ENCODE measurements around the gene PCNA. TPM values are rescaled to one million over a fixed set of nuclear protein-coding genes. Genes with fewer than 3 reads are reported as not detected.
"Not testable (repeated sequence)": the region's sequence is repeated elsewhere in the genome, so short reads cannot be mapped to it uniquely, and the experiment has no call there.

Gene PCNA
- total RNA-seq, 2 experiments from 2014 or later, result 554 to 560 TPM

DNA sequence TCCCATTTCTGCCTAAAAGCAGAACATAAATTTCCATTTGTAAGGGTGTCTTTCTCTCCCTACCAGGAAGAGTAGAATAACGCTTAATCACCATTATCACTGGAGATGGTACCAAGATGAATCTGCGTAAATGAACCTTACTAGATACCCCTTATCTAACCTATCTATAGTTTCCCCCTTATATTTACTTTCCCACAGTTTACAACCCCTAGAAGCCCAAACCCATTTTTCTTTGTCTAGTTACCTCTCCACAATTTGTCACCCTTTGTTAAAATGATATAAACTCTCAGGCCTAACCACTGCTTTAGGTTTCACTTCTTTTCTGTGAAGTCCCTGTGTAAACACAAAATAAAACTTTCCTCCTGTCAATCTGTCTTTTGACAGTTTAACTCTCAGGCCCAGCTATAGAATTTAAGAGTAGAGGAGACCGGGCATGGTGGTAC lies 45.5 kb downstream of the PCNA start:
- Mint-ChIP-seq H3K36me3 (no peaks in the 10 kb centered on the region), H3K9me3 (no peaks in the 10 kb centered on the region), H3K27me3 (no peaks in the 10 kb centered on the region), H3K4me1 (ENCODE audit: low read depth) (peaks cover 20% of the 10 kb centered on the region), H3K4me3 (no peak overlapping the region), H3K27ac (no peak overlapping the region)
- ChIA-PET POLR2A (no interaction called here), CTCF (interaction anchor here (1.5 kb wide), 1 partner anchor 17 kb away, joined by 4 read pairs; no protein-coding TSS in a partner anchor)
- DNase-seq, result no peak
- intact Hi-C loops (cut with micrococcal nuclease), result no loop called here

DNA sequence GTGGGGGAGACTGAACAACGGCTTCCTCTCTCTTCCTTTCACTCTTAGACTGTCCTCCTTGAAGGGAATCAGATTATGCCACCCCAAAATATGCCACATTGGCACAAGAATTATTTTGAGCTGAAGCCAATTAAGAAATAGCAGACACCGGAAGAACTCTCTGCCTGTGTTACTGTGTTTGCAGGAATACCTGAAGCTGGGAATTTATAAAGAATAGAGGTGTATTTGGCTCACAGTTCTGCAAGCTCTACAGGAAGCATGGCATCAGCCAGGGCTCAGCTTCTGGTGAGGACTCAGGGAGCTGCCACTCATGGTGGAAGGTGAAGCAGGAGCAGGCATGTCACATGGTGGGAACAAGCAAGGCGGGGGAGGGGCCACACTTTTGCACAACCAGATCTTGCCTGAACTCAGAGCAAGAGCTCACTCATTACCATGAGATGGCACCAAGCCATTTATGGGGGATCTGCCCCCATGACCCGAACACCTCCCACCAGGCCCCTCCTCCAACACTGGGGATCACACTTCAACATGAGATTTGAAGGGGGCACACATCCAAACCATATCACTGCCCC lies 46.0 kb downstream of the PCNA start:
- peak; percentile 14 for DNase-seq
- POLR2A ChIA-PET, result no interaction called here
- Mint-ChIP-seq H3K27me3 (no peaks in the 10 kb centered on the region), H3K4me1 (ENCODE audit: low read depth) (peaks cover 15% of the 10 kb centered on the region), H3K9me3 (no peaks in the 10 kb centered on the region), H3K36me3 (no peaks in the 10 kb centered on the region), H3K4me3 (no peak overlapping the region), H3K27ac (no peak overlapping the region)
- intact Hi-C loops (cut with micrococcal nuclease), result no loop called here
- CTCF ChIA-PET, result interaction anchor here (0.8 to 1.5 kb wide), 2 partner anchors 17 to 27 kb away, joined by 3 to 4 read pairs; no protein-coding TSS in a partner anchor

DNA sequence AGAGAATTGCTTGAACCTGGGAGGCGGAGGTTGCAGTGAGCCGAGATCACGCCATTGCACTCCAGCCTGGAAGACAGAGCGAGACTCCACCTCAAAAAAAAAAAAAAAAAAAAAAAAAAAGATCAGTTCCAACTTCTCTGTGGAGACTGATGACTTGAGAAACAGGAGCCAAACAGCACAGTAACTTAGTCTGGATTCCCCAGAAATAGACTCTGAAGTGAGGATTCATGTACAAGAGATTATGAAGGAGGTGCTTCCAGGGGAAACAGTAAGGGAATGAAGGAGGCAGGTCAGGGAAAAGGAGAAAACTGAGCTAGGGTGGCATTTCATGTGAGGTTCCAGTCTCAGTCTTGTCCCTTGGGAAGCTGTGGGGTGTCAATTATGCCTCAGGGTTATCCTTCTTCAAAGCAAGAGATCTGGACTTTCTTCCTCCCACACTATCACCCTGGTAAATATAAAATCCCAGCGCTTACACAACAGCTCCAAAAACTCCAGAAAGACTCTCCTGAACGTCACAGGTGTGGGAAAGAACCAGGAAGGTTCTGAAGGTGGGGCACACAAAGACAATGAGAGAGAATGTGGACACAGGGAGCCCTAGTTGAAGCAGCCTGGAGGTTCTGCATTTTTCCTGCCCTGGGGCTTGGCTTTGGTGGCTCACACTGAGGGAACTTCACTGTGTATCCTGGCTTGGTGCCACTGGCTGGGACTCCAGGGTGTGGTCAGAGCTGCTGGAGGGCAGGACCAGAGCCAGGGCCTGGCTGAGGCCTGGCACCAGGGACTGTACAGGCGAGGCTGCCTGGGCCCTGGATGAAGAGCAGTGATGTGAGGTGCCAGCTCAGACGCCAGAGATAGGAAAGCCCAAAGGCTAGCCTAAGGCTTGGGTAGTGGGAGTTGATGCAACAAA lies 46.8 kb downstream of the PCNA start:
- no peak for DNase-seq
- H3K4me1 Mint-ChIP-seq (ENCODE audit: low read depth), result peaks cover 7% of the 10 kb centered on the region
- H3K27me3 Mint-ChIP-seq, result no peaks in the 10 kb centered on the region
- H3K9me3 Mint-ChIP-seq, result no peaks in the 10 kb centered on the region
- H3K27ac Mint-ChIP-seq, result no peak overlapping the region
- ChIA-PET POLR2A (interaction anchor here (0.7 kb wide), 1 partner anchor 297 kb away, joined by 3 read pairs; no protein-coding TSS in a partner anchor), CTCF (interaction anchor here (0.8 to 1.5 kb wide), 2 partner anchors 16 to 28 kb away, joined by 3 to 4 read pairs; no protein-coding TSS in a partner anchor)
- intact Hi-C loops (cut with micrococcal nuclease), result no loop called here
- no peak overlapping the region for H3K4me3 Mint-ChIP-seq
- no peaks in the 10 kb centered on the region for H3K36me3 Mint-ChIP-seq

DNA sequence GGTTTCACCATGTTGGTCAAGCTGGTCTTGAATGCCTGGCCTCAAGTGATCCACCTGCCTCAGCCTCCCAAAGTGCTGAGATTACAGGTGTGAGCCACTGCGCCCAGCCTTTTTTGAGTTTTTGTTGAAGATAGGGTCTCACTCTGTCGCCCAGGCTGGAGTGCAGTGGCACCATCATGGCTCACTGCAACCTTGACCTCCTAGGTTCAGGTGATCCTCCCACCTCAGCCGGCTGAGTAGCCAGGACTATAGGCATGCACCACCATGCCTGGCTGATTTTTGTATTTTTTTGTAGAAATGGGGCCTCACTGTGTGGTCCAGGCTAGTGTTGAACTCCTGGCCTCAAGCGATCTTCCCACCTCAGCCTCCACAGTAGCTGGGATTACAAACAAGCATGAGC lies 47.8 kb downstream of the PCNA start:
- H3K27ac Mint-ChIP-seq; H3K36me3 Mint-ChIP-seq; POLR2A ChIA-PET; intact Hi-C loops (cut with micrococcal nuclease); DNase-seq; H3K9me3 Mint-ChIP-seq; H3K27me3 Mint-ChIP-seq; H3K4me1 Mint-ChIP-seq (ENCODE audit: low read depth); H3K4me3 Mint-ChIP-seq: not testable (repeated sequence)
- CTCF ChIA-PET, result interaction anchor here (1.6 kb wide), 1 partner anchor 16 kb away, joined by 4 read pairs; no protein-coding TSS in a partner anchor

DNA sequence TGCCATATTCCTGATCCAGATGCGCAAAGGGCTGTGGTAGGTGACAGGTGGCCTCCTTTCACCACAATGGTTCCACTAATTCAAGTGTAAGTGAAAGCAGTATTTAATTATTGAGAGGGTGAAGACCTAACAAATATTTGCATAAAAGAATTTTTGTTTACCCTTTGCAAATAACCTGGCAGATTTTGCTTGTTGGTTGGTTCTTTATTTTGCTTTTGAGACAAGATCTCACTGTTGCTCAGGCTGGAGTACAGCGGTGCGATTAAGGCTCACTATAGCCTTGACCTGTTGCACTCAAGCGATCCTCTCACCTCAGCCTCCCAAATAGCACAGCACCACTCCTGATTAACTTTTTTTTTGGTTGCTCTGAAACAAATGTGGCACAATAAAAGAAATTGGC lies 49.2 kb downstream of the PCNA start:
- CTCF ChIA-PET, result interaction anchor here (1.4 to 1.6 kb wide), 2 partner anchors 14 to 30 kb away, joined by 3 to 4 read pairs; no protein-coding TSS in a partner anchor
- intact Hi-C loops (cut with micrococcal nuclease), result no loop called here
- POLR2A ChIA-PET, result no interaction called here
- H3K4me1 Mint-ChIP-seq (ENCODE audit: low read depth), result no peaks in the 10 kb centered on the region
- H3K4me3 Mint-ChIP-seq, result no peak overlapping the region
- H3K27ac Mint-ChIP-seq, result no peak overlapping the region
- H3K36me3 Mint-ChIP-seq, result no peaks in the 10 kb centered on the region
- no peaks in the 10 kb centered on the region for H3K27me3 Mint-ChIP-seq
- no peak for DNase-seq
- no peaks in the 10 kb centered on the region for H3K9me3 Mint-ChIP-seq

DNA sequence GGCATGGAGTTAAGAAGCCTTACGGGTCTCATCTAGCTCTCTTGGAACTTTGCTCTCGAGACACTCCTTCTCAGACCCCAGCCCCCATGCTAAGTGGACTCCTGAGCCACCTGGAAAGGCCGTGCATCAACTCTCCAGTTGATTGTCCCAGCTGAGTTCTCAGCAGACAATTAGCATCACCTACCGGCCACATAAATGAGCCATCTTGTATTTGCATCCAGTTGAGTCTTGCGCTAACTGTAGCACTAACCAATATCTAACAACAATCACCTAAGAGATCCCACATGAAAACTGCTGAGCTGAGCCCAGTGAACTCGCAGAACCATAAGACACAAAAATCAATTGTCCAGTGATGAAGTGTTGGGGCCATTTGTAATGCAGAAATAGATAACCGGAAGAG lies 49.7 kb downstream of the PCNA start:
- POLR2A ChIA-PET, result no interaction called here
- no peaks in the 10 kb centered on the region for H3K9me3 Mint-ChIP-seq
- DNase-seq, result no peak
- H3K27ac Mint-ChIP-seq, result no peak overlapping the region
- H3K4me3 Mint-ChIP-seq, result no peak overlapping the region
- CTCF ChIA-PET, result interaction anchor here (1.4 to 2.2 kb wide), 3 partner anchors 14 to 31 kb away, joined by 3 to 10 read pairs (median 4); no protein-coding TSS in a partner anchor
- no peaks in the 10 kb centered on the region for H3K36me3 Mint-ChIP-seq
- no peaks in the 10 kb centered on the region for H3K27me3 Mint-ChIP-seq
- intact Hi-C loops (cut with micrococcal nuclease), result no loop called here
- H3K4me1 Mint-ChIP-seq (ENCODE audit: low read depth), result no peaks in the 10 kb centered on the region

DNA sequence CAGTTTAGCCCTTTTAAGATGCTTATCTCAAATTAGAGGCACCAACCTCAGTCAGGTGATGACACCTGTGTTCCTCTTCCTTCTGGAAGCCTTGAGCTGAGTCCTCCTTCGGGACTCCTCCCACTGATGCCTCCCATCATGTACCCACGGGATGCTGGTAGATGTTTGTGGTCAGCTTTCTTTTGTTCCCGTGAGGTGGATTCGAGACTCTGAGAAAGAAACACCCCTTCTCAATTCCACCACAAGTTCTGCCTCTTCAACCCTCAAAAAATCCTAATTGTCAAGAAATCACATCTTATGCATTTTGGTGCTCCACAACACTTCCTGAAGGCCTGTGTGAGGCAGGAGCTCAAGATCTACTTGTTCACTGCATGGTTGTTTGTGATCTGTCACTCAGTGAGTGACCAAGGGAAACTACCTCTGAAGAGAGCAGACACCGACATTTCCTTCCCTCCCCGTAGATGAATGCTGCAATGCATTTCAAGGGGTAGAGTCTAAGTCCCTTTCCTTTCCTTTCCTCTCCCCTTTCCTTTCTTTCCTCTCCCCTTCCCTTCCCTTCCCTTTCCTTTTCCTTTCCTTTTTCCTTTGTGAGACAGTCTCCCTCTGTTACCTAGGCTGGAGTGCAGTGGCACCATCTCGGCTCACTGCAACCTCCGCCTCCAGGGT lies 50.5 kb downstream of the PCNA start:
- intact Hi-C loops (cut with micrococcal nuclease), result no loop called here
- no peak for DNase-seq
- Mint-ChIP-seq H3K27ac (no peak overlapping the region), H3K4me3 (no peak overlapping the region), H3K9me3 (no peaks in the 10 kb centered on the region), H3K4me1 (ENCODE audit: low read depth) (no peaks in the 10 kb centered on the region), H3K36me3 (no peaks in the 10 kb centered on the region), H3K27me3 (no peaks in the 10 kb centered on the region)
- ChIA-PET CTCF (interaction anchor here (2.2 kb wide), 1 partner anchor 13 kb away, joined by 10 read pairs; no protein-coding TSS in a partner anchor), POLR2A (no interaction called here)

DNA sequence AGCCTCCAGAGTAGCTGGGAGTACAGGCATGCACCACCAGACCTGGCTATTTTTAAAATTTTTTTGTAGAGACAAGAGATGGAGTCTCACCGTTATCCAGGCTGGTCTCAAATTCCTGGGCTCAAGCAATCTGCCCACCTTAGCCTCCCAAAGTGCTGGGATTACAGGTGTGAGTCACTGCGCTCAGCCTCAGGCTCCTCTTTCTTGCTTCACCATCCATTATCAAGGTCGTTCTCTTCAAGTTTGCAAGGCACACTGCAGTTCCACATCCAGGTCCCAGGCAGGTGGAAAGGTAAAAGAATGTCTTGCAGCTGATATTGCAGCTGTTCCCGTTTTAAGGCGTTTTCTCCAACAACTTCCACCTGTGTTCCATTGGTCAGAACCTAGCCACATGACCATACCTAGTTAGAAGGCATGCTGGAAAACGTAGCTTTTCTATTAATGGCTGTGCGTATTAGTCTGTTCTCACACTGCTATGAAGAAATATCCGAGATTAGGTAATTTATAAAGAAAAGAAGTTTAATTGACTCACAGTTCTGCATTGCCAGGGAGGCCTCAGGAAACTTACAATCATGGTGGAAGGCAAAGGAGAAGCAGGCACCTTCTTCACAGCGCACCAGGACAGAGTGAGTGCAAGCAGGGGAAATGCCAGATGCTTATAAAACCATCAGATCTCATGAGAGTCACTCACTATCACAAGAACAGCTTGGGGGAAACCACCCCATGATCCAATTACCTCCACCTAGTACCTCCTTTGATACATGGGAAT lies 51.7 kb downstream of the PCNA start:
- POLR2A ChIA-PET, result no interaction called here
- no peak for DNase-seq
- Mint-ChIP-seq H3K27ac (no peak overlapping the region), H3K4me3 (no peak overlapping the region), H3K4me1 (ENCODE audit: low read depth) (no peaks in the 10 kb centered on the region), H3K36me3 (no peaks in the 10 kb centered on the region), H3K9me3 (no peaks in the 10 kb centered on the region), H3K27me3 (no peaks in the 10 kb centered on the region)
- CTCF ChIA-PET, result interaction anchor here (2.2 kb wide), 1 partner anchor 12 kb away, joined by 10 read pairs; no protein-coding TSS in a partner anchor
- intact Hi-C loops (cut with micrococcal nuclease), result no loop called here

DNA sequence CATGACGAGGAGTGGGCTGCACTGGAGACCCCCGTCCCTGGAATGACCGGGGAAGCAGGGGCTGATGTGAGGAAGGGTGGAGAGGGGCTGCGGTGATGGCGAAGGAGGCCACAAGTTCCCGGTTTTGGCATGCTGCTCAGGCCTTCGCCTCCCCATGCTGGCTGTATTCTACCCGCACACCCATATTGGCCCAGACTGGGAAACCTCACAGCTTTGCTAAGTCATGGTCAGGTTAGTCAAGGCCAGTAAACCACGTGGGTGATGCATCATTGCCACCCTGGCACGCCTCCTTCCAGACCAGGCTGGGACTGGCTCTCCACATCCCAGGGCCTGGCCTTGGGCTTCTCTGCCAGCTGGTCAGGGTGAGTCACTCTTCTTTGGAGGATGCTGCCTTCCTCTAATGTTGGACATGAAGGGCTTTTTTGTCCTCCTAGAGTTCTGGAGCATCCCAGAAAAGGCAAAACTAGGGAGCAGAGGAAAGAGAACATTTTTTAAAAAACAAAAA lies 53.8 kb downstream of the PCNA start:
- ChIA-PET CTCF (interaction anchor here (1.6 kb wide), 1 partner anchor 35 kb away, joined by 6 read pairs; no protein-coding TSS in a partner anchor), POLR2A (no interaction called here)
- H3K9me3 Mint-ChIP-seq, result no peaks in the 10 kb centered on the region
- intact Hi-C loops (cut with micrococcal nuclease), result no loop called here
- no peak overlapping the region for H3K27ac Mint-ChIP-seq
- peak; percentile 16 for DNase-seq
- no peaks in the 10 kb centered on the region for H3K27me3 Mint-ChIP-seq
- no peaks in the 10 kb centered on the region for H3K4me1 Mint-ChIP-seq (ENCODE audit: low read depth)
- H3K36me3 Mint-ChIP-seq, result no peaks in the 10 kb centered on the region
- no peak overlapping the region for H3K4me3 Mint-ChIP-seq

DNA sequence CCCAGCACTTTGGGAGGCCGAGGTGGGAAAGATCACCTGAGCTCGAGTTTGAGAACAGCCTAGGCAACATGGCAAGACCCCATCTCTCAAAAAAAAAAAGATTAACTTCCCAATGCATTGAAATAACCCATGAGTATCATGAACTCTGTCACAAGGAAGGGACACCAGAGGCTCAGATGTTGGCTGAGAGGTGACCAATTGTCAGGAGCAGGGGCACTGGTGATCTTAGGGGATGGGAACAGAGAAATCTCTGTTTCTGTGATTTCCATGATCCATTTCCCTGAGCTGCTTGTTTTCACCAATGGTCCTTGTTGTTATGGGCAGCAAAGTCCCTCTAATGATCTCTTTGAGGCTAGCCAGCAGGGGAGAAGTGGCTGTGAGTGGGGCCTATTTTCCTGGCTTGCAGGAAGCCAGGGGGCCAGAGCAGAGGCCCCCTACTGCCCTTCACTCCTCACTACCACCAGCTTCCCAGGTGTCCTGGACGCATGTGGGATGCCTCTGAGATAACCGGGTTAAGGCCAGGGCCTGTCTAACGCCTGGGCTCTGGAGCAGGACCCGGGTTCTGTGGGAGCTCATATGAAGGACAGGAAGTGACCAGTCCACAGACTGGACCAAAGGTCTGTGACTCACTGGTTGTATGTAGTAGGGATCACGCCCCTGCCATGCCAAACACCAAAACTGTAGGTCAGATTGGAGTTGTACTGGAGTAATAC lies 54.4 kb downstream of the PCNA start:
- no peak for DNase-seq
- POLR2A ChIA-PET, result no interaction called here
- H3K27ac Mint-ChIP-seq, result no peak overlapping the region
- intact Hi-C loops (cut with micrococcal nuclease), result no loop called here
- no peaks in the 10 kb centered on the region for H3K36me3 Mint-ChIP-seq
- no peaks in the 10 kb centered on the region for H3K4me1 Mint-ChIP-seq (ENCODE audit: low read depth)
- no peak overlapping the region for H3K4me3 Mint-ChIP-seq
- no peaks in the 10 kb centered on the region for H3K9me3 Mint-ChIP-seq
- CTCF ChIA-PET, result interaction anchor here (0.6 to 1.6 kb wide), 3 partner anchors 9 to 44 kb away, joined by 3 to 6 read pairs (median 4); no protein-coding TSS in a partner anchor
- no peaks in the 10 kb centered on the region for H3K27me3 Mint-ChIP-seq
